ENCODE results near the gene NCKAP5. TPM values are rescaled to one million over a fixed set of nuclear protein-coding genes. Genes with fewer than 3 reads are reported as not detected.

Gene NCKAP5
- total RNA-seq, 1 experiment from 2014 or later, result not detected

GRCh38 chr2:133352719-133353118 lies 215.5 kb downstream of the NCKAP5 start:
- no peak overlapping the region for H2AFZ ChIP-seq
- no peak for DNase-seq
- ChIA-PET POLR2A (ENCODE audit: unreplicated experiment) (no interaction called here), CTCF (no interaction called here)
- intact Hi-C loops (cut with micrococcal nuclease; ENCODE audit: unreplicated experiment), result no loop called here
- BruUV-seq (replicated peaks), result no TSS peak
- H3F3A ChIP-seq (ENCODE audit: insufficient read depth, low read depth), result no peaks in the 10 kb centered on the region
- H3K4me3 ChIP-seq, result no peak overlapping the region
- no peak overlapping the region for H3K4me2 ChIP-seq
- no peaks in the 10 kb centered on the region for H3K4me1 ChIP-seq (replicated peaks; ENCODE audit: insufficient read depth)
- H3K9me2 ChIP-seq (ENCODE audit: insufficient read depth), result no peaks in the 10 kb centered on the region
- H3K79me2 ChIP-seq (ENCODE audit: low read depth), result no peaks in the 10 kb centered on the region
- H3K36me3 ChIP-seq (ENCODE audit: low read depth), result no peaks in the 10 kb centered on the region
- TF ChIP-seq EZH2 (IDR thresholded peaks at IDR 0.05; ENCODE audit: low read depth), result no peak
- TF ChIP-seq, protein P1, sequence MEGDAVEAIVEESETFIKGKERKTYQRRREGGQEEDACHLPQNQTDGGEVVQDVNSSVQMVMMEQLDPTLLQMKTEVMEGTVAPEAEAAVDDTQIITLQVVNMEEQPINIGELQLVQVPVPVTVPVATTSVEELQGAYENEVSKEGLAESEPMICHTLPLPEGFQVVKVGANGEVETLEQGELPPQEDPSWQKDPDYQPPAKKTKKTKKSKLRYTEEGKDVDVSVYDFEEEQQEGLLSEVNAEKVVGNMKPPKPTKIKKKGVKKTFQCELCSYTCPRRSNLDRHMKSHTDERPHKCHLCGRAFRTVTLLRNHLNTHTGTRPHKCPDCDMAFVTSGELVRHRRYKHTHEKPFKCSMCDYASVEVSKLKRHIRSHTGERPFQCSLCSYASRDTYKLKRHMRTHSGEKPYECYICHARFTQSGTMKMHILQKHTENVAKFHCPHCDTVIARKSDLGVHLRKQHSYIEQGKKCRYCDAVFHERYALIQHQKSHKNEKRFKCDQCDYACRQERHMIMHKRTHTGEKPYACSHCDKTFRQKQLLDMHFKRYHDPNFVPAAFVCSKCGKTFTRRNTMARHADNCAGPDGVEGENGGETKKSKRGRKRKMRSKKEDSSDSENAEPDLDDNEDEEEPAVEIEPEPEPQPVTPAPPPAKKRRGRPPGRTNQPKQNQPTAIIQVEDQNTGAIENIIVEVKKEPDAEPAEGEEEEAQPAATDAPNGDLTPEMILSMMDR (conservative IDR thresholded peaks at IDR 0.05), result no peak
- H3K9me3 ChIP-seq (ENCODE audit: insufficient read depth, low read depth), result no peaks in the 10 kb centered on the region
- H3K27me3 ChIP-seq (ENCODE audit: insufficient read depth, low read depth), result peaks cover 20% of the 10 kb centered on the region; the same call in 1 of the 2 replicates
- no peak overlapping the region for H3K27ac ChIP-seq
- no peaks in the 10 kb centered on the region for H4K20me1 ChIP-seq (ENCODE audit: insufficient read depth)

GRCh38 chr2:133346654-133347053 lies 221.6 kb downstream of the NCKAP5 start:
- no peaks in the 10 kb centered on the region for H3K79me2 ChIP-seq (ENCODE audit: low read depth)
- H3K4me1 ChIP-seq (replicated peaks; ENCODE audit: insufficient read depth), result no peaks in the 10 kb centered on the region
- DNase-seq, result no peak
- POLR2A ChIA-PET (ENCODE audit: unreplicated experiment), result no interaction called here
- H3K36me3 ChIP-seq (ENCODE audit: low read depth), result no peaks in the 10 kb centered on the region
- peaks cover 33% of the 10 kb centered on the region; the same call in 1 of the 2 replicates for H3K27me3 ChIP-seq (ENCODE audit: insufficient read depth, low read depth)
- intact Hi-C loops (cut with micrococcal nuclease; ENCODE audit: unreplicated experiment), result no loop called here
- no TSS peak for BruUV-seq (replicated peaks)
- TF ChIP-seq, protein P1 (conservative IDR thresholded peaks at IDR 0.05), result no peak
- no peak for TF ChIP-seq EZH2 (IDR thresholded peaks at IDR 0.05; ENCODE audit: low read depth)
- H3F3A ChIP-seq (ENCODE audit: insufficient read depth, low read depth), result no peaks in the 10 kb centered on the region
- H3K9me2 ChIP-seq (ENCODE audit: insufficient read depth), result no peaks in the 10 kb centered on the region
- no peaks in the 10 kb centered on the region for H3K9me3 ChIP-seq (ENCODE audit: insufficient read depth, low read depth)
- H3K4me3 ChIP-seq, result no peak overlapping the region
- H2AFZ ChIP-seq, result no peak overlapping the region
- CTCF ChIA-PET, result no interaction called here
- no peaks in the 10 kb centered on the region for H4K20me1 ChIP-seq (ENCODE audit: insufficient read depth)
- H3K27ac ChIP-seq, result no peak overlapping the region
- no peak overlapping the region for H3K4me2 ChIP-seq

GRCh38 chr2:133345638-133346037 lies 222.6 kb downstream of the NCKAP5 start:
- Histone ChIP-seq H3K79me2 (ENCODE audit: low read depth) (no peaks in the 10 kb centered on the region), H4K20me1 (ENCODE audit: insufficient read depth) (no peaks in the 10 kb centered on the region), H3K36me3 (ENCODE audit: low read depth) (no peaks in the 10 kb centered on the region), H3K9me2 (ENCODE audit: insufficient read depth) (no peaks in the 10 kb centered on the region), H3K27ac (no peak overlapping the region), H3K4me3 (no peak overlapping the region), H3K4me2 (no peak overlapping the region), H2AFZ (no peak overlapping the region), H3K9me3 (ENCODE audit: insufficient read depth, low read depth) (no peaks in the 10 kb centered on the region), H3K4me1 (replicated peaks; ENCODE audit: insufficient read depth) (no peaks in the 10 kb centered on the region), H3K27me3 (ENCODE audit: insufficient read depth, low read depth) (peaks cover 33% of the 10 kb centered on the region; the same call in 1 of the 2 replicates), H3F3A (ENCODE audit: insufficient read depth, low read depth) (no peaks in the 10 kb centered on the region)
- no TSS peak for BruUV-seq (replicated peaks)
- ChIA-PET CTCF (no interaction called here), POLR2A (ENCODE audit: unreplicated experiment) (no interaction called here)
- DNase-seq, result no peak
- intact Hi-C loops (cut with micrococcal nuclease; ENCODE audit: unreplicated experiment), result no loop called here
- TF ChIP-seq, protein P1 (conservative IDR thresholded peaks at IDR 0.05), result no peak
- no peak for TF ChIP-seq EZH2 (IDR thresholded peaks at IDR 0.05; ENCODE audit: low read depth)
